ENCODE data around the gene PACRG. TPM values are rescaled to one million over a fixed set of nuclear protein-coding genes. Genes with fewer than 3 reads are reported as not detected.

The PACRG gene
- polyA plus RNA-seq, 3 donors, result not detected

DNA sequence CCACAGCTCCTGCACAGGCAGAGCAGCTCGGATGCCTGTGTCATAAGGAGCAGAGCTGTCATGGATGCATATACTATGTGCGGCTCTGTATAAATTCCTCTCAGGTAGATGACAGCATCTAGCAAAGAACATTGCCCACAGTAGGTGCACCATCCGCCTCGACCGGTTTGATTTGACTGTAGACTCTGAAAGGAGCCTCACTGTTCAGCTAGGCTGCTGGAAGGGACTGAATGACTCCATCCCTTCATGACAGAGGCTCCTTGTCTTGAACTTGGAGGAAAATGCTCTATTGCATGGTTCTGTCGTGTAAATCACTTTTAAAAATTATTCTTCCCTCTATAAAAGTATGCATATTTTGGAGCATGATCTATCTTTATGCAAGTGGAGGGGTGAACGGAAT, 557.9 kb downstream of the PACRG start:
- Histone ChIP-seq H3K4me3 (replicated peaks in 1 of 3; ENCODE audit: low read depth in 2 of 3, low read length in 3 of 3) (no peak overlapping the region), H3K9me3 (replicated peaks in 1 of 2; ENCODE audit: control insufficient read depth in 1 of 2, insufficient read depth in 1 of 2, low read length in 2 of 2) (no peaks in the 10 kb centered on the region), H3K4me1 (ENCODE audit: control insufficient read depth in 1 of 2, insufficient read depth in 2 of 2, low read length in 2 of 2) (no peaks in the 10 kb centered on the region), H3K27ac (ENCODE audit: low read depth in 1 of 2, low read length in 2 of 2) (no peak overlapping the region), H2AFZ (ENCODE audit: insufficient read depth, low read depth, low read length, poor library complexity, severe bottlenecking) (no peak overlapping the region), H3K79me2 (ENCODE audit: insufficient read depth, low read length) (no peaks in the 10 kb centered on the region), H4K20me1 (ENCODE audit: insufficient read depth, low read length) (no peaks in the 10 kb centered on the region), H3K4me2 (replicated peaks; ENCODE audit: extremely low read depth, low read length, poor library complexity, severe bottlenecking) (no peak overlapping the region), H3K36me3 (replicated peaks in 1 of 2; ENCODE audit: control insufficient read depth in 1 of 2, insufficient read depth in 2 of 2, low read length in 2 of 2) (no peaks in the 10 kb centered on the region), H3K27me3 (ENCODE audit: control insufficient read depth in 2 of 2, insufficient read depth in 2 of 2, low read length in 2 of 2) (no peaks in the 10 kb centered on the region), H3K9ac (ENCODE audit: insufficient read depth, low read length, poor library complexity, severe bottlenecking) (no peak overlapping the region)
- H3K36me3 Mint-ChIP-seq, result no peaks in the 10 kb centered on the region
- TF ChIP-seq CTCF (IDR thresholded peaks at IDR 0.05), result no peak
- no peak for DNase-seq
- H3K4me1 Mint-ChIP-seq, result no peaks in the 10 kb centered on the region
- peaks cover 0 to 7% (median 2%) of the 10 kb centered on the region in 7 donors for H3K9me3 Mint-ChIP-seq
- H3K4me3 Mint-ChIP-seq, result no peak overlapping the region
- intact Hi-C loops (cut with micrococcal nuclease), result no loop called here
- WGBS (ENCODE audit: insufficient coverage), result 100% methylated on average over 4 of the region's 7 CpGs
- H3K27me3 Mint-ChIP-seq (ENCODE audit: low read depth in 3 of 3), result peaks cover 1 to 3% (median 3%) of the 10 kb centered on the region in 3 donors
- no peak overlapping the region for H3K27ac Mint-ChIP-seq

DNA sequence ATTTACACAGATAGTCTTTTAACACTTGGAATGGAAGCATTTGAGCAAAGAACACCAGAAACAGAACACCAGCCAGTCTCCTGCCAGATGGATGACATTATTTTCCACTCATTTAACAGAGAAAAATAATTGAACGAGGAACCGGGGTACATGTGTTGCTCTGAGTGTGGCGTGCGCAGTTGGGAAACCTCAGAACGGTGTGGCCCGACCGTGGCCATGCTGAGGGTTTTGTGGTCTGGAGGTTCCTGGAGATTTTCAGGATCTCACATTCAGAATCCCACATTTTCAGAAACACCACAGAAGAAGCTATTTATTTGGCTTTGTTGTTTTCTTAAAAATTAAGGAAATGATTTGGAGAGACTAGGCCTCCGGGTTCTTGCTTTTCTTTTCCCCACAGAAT, 559.9 kb downstream of the PACRG start:
- no peak overlapping the region for H3K9ac ChIP-seq (ENCODE audit: insufficient read depth, low read length, poor library complexity, severe bottlenecking)
- no peak overlapping the region for H3K27ac Mint-ChIP-seq
- no peaks in the 10 kb centered on the region for H3K9me3 ChIP-seq (replicated peaks in 1 of 2; ENCODE audit: control insufficient read depth in 1 of 2, insufficient read depth in 1 of 2, low read length in 2 of 2)
- no peak for TF ChIP-seq CTCF (IDR thresholded peaks at IDR 0.05)
- no peak for DNase-seq
- peaks cover 1 to 3% (median 2%) of the 10 kb centered on the region in 3 donors for H3K27me3 Mint-ChIP-seq (ENCODE audit: low read depth in 3 of 3)
- no peak overlapping the region for H3K4me3 Mint-ChIP-seq
- H3K79me2 ChIP-seq (ENCODE audit: insufficient read depth, low read length), result no peaks in the 10 kb centered on the region
- H3K36me3 ChIP-seq (replicated peaks in 1 of 2; ENCODE audit: control insufficient read depth in 1 of 2, insufficient read depth in 2 of 2, low read length in 2 of 2), result no peaks in the 10 kb centered on the region
- H2AFZ ChIP-seq (ENCODE audit: insufficient read depth, low read depth, low read length, poor library complexity, severe bottlenecking), result no peak overlapping the region
- no peaks in the 10 kb centered on the region for H3K4me1 Mint-ChIP-seq
- no peak overlapping the region for H3K27ac ChIP-seq (ENCODE audit: low read depth in 1 of 2, low read length in 2 of 2)
- peaks cover 0 to 4% (median 2%) of the 10 kb centered on the region in 7 donors for H3K9me3 Mint-ChIP-seq
- no peaks in the 10 kb centered on the region for H3K4me1 ChIP-seq (ENCODE audit: control insufficient read depth in 1 of 2, insufficient read depth in 2 of 2, low read length in 2 of 2)
- H3K4me2 ChIP-seq (replicated peaks; ENCODE audit: extremely low read depth, low read length, poor library complexity, severe bottlenecking), result no peak overlapping the region
- 90% methylated on average over 2 of the region's 8 CpGs for WGBS (ENCODE audit: insufficient coverage)
- no peaks in the 10 kb centered on the region for H4K20me1 ChIP-seq (ENCODE audit: insufficient read depth, low read length)
- intact Hi-C loops (cut with micrococcal nuclease), result no loop called here
- H3K4me3 ChIP-seq (replicated peaks in 1 of 3; ENCODE audit: low read depth in 2 of 3, low read length in 3 of 3), result no peak overlapping the region
- no peaks in the 10 kb centered on the region for H3K27me3 ChIP-seq (ENCODE audit: control insufficient read depth in 2 of 2, insufficient read depth in 2 of 2, low read length in 2 of 2)
- no peaks in the 10 kb centered on the region for H3K36me3 Mint-ChIP-seq
